ENCODE data around the gene SORCS2.

DNA sequence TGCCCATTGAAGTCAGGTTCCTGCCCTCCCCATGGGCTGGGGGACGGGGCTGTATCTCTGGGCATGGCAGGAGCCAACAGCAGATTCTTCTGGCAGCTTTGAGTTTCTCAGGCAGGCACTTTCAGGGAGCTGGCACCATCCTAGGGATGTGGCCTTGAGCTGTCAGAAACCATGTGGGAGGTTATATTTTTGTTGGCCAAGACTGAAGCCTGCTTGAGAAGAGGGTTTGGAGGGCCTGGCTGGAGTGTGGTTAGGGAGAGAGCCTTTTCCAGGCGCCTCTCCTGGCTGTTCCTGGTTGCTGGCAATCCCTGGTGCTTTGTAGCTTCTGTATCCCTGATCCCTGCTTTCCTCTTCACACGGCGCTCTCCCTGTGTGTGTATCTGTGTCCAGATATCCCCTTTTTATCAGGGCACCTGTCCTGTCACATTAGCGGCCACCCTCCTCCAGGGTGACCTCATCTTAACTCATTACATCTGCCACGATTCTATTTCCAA, 30.6 kb upstream of the SORCS2 start:
- TF ChIP-seq, protein P1, sequence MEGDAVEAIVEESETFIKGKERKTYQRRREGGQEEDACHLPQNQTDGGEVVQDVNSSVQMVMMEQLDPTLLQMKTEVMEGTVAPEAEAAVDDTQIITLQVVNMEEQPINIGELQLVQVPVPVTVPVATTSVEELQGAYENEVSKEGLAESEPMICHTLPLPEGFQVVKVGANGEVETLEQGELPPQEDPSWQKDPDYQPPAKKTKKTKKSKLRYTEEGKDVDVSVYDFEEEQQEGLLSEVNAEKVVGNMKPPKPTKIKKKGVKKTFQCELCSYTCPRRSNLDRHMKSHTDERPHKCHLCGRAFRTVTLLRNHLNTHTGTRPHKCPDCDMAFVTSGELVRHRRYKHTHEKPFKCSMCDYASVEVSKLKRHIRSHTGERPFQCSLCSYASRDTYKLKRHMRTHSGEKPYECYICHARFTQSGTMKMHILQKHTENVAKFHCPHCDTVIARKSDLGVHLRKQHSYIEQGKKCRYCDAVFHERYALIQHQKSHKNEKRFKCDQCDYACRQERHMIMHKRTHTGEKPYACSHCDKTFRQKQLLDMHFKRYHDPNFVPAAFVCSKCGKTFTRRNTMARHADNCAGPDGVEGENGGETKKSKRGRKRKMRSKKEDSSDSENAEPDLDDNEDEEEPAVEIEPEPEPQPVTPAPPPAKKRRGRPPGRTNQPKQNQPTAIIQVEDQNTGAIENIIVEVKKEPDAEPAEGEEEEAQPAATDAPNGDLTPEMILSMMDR (optimal IDR thresholded peaks at IDR 0.05 in 1 of 3, IDR thresholded peaks at IDR 0.05 in 1 of 3, conservative IDR thresholded peaks at IDR 0.05 in 1 of 3; ENCODE audit: extremely low read depth in 1 of 3, insufficient read depth in 2 of 3, low read length in 3 of 3): no peak
- TF ChIP-seq EZH2 (IDR thresholded peaks at IDR 0.05; ENCODE audit: low read length): no peak

Measured in keratinocyte (primary cell).